ENCODE results near the gene MOCS3. TPM values are rescaled to one million over a fixed set of nuclear protein-coding genes. Genes with fewer than 3 reads are reported as not detected.

MOCS3 gene
- total and polyA plus RNA-seq, 2 of the 13 experiments (the other 11 are each of a cell fraction or from before 2014, with no cell fraction given): 3.7 to 8.4 TPM

GRCh38 chr20:50932691-50933280, 25.8 kb upstream of the MOCS3 start:
- Histone ChIP-seq H4K20me1 (ENCODE audit: insufficient read depth, low read length) (peaks cover 15% of the 10 kb centered on the region), H3K4me1 (ENCODE audit: insufficient read depth, low read length) (peaks cover 20% of the 10 kb centered on the region), H3K9ac (ENCODE audit: insufficient read depth, low read depth, low read length) (no peak overlapping the region), H3K27me3 (ENCODE audit: control insufficient read depth in 1 of 2, insufficient read depth in 2 of 2, low read length in 2 of 2) (no peaks in the 10 kb centered on the region), H3K27ac (ENCODE audit: extremely low read length, insufficient read depth, low read length) (peak overlapping the region; percentile 15), H3K36me3 (replicated peaks in 1 of 2; ENCODE audit: control insufficient read depth in 1 of 2, insufficient read depth in 2 of 2, low read length in 2 of 2) (peaks cover 14 to 56% of the 10 kb centered on the region in 2 experiments), H3K79me2 (ENCODE audit: insufficient read depth, low read length) (peaks cover 26% of the 10 kb centered on the region), H3K9me3 (ENCODE audit: low read length) (no peaks in the 10 kb centered on the region), H2AFZ (ENCODE audit: low read length) (no peak overlapping the region), H3K4me3 (replicated peaks in 1 of 3; ENCODE audit: insufficient read depth in 1 of 3, low read depth in 2 of 3, low read length in 3 of 3) (no peak overlapping the region), H3K4me2 (ENCODE audit: low read depth, low read length) (no peak overlapping the region)
- TF ChIP-seq ZNF790 (CRISPR knock-in tag; IDR thresholded peaks at IDR 0.05; ENCODE audit: borderline replicate concordance) (no peak), ZNF468 (CRISPR knock-in tag; IDR thresholded peaks at IDR 0.05) (no peak), IKZF1 (IDR thresholded peaks at IDR 0.05) (no peak)
- no peak for DNase-seq (ENCODE audit: low spot score)
- CTCF ChIA-PET (ENCODE audit: low intra/inter-chr PET ratio, low total read pairs): no interaction called here
- no peak for ATAC-seq
- POLR2A ChIA-PET: interaction anchor here (4.3 kb wide), 1 partner anchor 25 kb away, joined by 87 read pairs; the partner anchor contains the start of genes DPM1 and MOCS3
- intact Hi-C loops (cut with micrococcal nuclease; ENCODE audit: unreplicated experiment): no loop called here
- 84% methylated on average over 1 of the region's 1 CpG for WGBS (ENCODE audit: low lambda C conversion rate)
- in situ Hi-C loops (cut with HindIII; ENCODE audit: extremely low pct_ligation_motif_present, low pct_unique_long_range_greater_than_20kb): loop anchor here (10.0 kb wide), 1 partner anchor 138 kb away; the partner anchor contains the start of gene BCAS4
- no TSS peak for BruUV-seq (replicated peaks)
- no peak for FAIRE-seq

- H3K27ac ChIP-seq (ENCODE audit: extremely low read length, insufficient read depth, low read length): peak overlapping the region; percentile 15
- DNase-seq (ENCODE audit: low spot score) (no peak), ATAC-seq (no peak), FAIRE-seq (no peak)
- H3K4me1 ChIP-seq (ENCODE audit: insufficient read depth, low read length): peaks cover 12% of the 10 kb centered on the region
- peaks cover 18% of the 10 kb centered on the region for H3K79me2 ChIP-seq (ENCODE audit: insufficient read depth, low read length)
- peaks cover 13 to 52% of the 10 kb centered on the region in 2 experiments for H3K36me3 ChIP-seq (replicated peaks in 1 of 2; ENCODE audit: control insufficient read depth in 1 of 2, insufficient read depth in 2 of 2, low read length in 2 of 2)
- no peak overlapping the region for H2AFZ ChIP-seq (ENCODE audit: low read length)
- H3K4me2 ChIP-seq (ENCODE audit: low read depth, low read length): no peak overlapping the region
- CTCF ChIA-PET (ENCODE audit: low intra/inter-chr PET ratio, low total read pairs): no interaction called here
- POLR2A ChIA-PET: interaction anchor here (1.2 kb wide), 1 partner anchor 24 kb away, joined by 3 read pairs; the partner anchor contains the start of gene DPM1
- no TSS peak for BruUV-seq (replicated peaks)
- no peak overlapping the region for H3K4me3 ChIP-seq (replicated peaks in 1 of 3; ENCODE audit: insufficient read depth in 1 of 3, low read depth in 2 of 3, low read length in 3 of 3)
- 98% methylated on average over 1 of the region's 1 CpG for WGBS (ENCODE audit: low lambda C conversion rate)
- in situ Hi-C loops (cut with HindIII; ENCODE audit: extremely low pct_ligation_motif_present, low pct_unique_long_range_greater_than_20kb): loop anchor here (10.0 kb wide), 1 partner anchor 139 kb away; the partner anchor contains the start of gene BCAS4
- peaks cover 7% of the 10 kb centered on the region for H4K20me1 ChIP-seq (ENCODE audit: insufficient read depth, low read length)
- H3K9ac ChIP-seq (ENCODE audit: insufficient read depth, low read depth, low read length): no peak overlapping the region
- H3K9me3 ChIP-seq (ENCODE audit: low read length): no peaks in the 10 kb centered on the region
- intact Hi-C loops (cut with micrococcal nuclease; ENCODE audit: unreplicated experiment): no loop called here
- H3K27me3 ChIP-seq (ENCODE audit: control insufficient read depth in 1 of 2, insufficient read depth in 2 of 2, low read length in 2 of 2): no peaks in the 10 kb centered on the region
- no peak for TF ChIP-seq SNAI1 (CRISPR knock-in tag; IDR thresholded peaks at IDR 0.05; ENCODE audit: borderline replicate concordance)
- TF ChIP-seq ZNF768 (CRISPR knock-in tag; IDR thresholded peaks at IDR 0.05): no peak
- TF ChIP-seq MZF1 (CRISPR knock-in tag; IDR thresholded peaks at IDR 0.05; ENCODE audit: borderline replicate concordance): no peak
- TF ChIP-seq CERS6 (CRISPR knock-in tag; IDR thresholded peaks at IDR 0.05): no peak
- TF ChIP-seq NFE2L1 (CRISPR knock-in tag; IDR thresholded peaks at IDR 0.05; ENCODE audit: borderline replicate concordance): no peak
- no peak for TF ChIP-seq HES4 (CRISPR knock-in tag; IDR thresholded peaks at IDR 0.05; ENCODE audit: borderline replicate concordance)
- TF ChIP-seq HINFP (CRISPR knock-in tag; IDR thresholded peaks at IDR 0.05; ENCODE audit: low read depth): no peak
- TF ChIP-seq SKIL (CRISPR knock-in tag; IDR thresholded peaks at IDR 0.05; ENCODE audit: borderline replicate concordance): no peak
- TF ChIP-seq ZNF460 (CRISPR knock-in tag; IDR thresholded peaks at IDR 0.05; ENCODE audit: borderline replicate concordance): peak; percentile 61
- no peak for TF ChIP-seq PHB2 (IDR thresholded peaks at IDR 0.05; ENCODE audit: partially characterized antibody)
- no peak for TF ChIP-seq ZNF746 (CRISPR knock-in tag; IDR thresholded peaks at IDR 0.05)
These were observed 25.0 kb upstream of the MOCS3 start for GRCh38 chr20:50933589-50933988.

Data from HepG2 (cell line).